Activated CD8-positive, alpha-beta memory T cell treated with anti-CD3 and anti-CD28 coated beads for 36 hours (primary cell): ENCODE measurements around the gene HLCS. TPM values are rescaled to one million over a fixed set of nuclear protein-coding genes. Genes with fewer than 3 reads are reported as not detected.

Experiments used
- CTCF ChIA-PET: fragments of 350-600 bp; sonication (Branson Sonifier 250); formaldehyde crosslinking; loops from one replicate; lab custom pipeline; 2021; ENCODE audit warnings: antibody characterized with exemption; lab: Charles Lee
- POLR2A ChIA-PET: fragments of 350-600 bp; sonication (Branson Sonifier 250); formaldehyde crosslinking; loops from one replicate; lab custom pipeline; 2021; ENCODE audit warnings: antibody characterized with exemption; lab: Charles Lee
- total RNA-seq, 2 experiments: library from RNA; stranded (reverse); gene quantifications; one replicate each; pipeline ENCODE4 v1.2.3, GENCODE V29; 2021

The HLCS gene
- total RNA-seq, 2 experiments from 2014 or later = 14.7 to 14.8 TPM

DNA sequence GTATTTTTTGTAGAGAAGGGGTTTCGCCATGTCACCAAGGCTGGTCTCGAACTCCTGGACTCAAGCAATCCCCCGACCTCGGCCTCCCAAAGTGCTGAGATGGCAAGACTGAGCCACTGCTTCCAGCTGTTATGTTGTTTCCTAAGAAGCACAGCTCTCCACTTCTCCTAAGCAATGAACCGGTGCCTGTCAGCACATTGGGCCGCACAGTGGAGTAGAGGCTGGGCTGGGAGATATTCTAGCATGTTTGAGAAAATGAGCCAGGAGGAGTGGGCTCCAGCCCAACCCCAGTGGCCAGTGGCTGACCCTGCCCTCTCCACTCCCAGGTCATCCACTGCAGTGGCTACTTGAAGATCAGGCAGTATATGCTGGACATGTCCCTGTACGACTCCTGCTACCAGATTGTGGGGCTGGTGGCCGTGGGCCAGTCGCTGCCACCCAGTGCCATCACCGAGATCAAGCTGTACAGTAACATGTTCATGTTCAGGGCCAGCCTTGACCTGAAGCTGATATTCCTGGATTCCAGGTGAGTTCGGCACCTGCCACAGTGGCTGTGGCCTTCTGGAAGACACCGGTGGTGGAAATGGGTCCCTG is 240.6 kb downstream of the HLCS start:
- CTCF ChIA-PET = no interaction called here
- POLR2A ChIA-PET = no interaction called here

DNA sequence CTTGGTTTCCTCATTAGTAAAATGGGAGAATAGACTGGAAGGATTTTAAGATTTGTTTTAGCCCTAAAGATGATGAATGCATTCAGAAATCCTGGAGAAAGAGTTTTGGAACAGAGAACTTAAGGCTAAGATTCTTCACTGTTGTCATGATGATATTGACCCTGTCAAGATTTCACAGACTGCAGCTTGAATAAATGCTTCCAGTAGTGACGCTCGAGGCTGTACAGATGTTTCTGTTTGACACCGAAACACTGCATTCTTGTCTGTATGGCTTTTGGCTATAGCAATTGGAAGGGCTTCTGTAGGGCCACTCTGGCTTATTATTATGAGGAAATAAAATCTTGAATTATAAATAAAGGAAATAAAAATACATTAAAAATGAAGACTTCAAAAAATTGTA is 241.8 kb downstream of the HLCS start:
- POLR2A ChIA-PET = no interaction called here
- CTCF ChIA-PET = no interaction called here

DNA sequence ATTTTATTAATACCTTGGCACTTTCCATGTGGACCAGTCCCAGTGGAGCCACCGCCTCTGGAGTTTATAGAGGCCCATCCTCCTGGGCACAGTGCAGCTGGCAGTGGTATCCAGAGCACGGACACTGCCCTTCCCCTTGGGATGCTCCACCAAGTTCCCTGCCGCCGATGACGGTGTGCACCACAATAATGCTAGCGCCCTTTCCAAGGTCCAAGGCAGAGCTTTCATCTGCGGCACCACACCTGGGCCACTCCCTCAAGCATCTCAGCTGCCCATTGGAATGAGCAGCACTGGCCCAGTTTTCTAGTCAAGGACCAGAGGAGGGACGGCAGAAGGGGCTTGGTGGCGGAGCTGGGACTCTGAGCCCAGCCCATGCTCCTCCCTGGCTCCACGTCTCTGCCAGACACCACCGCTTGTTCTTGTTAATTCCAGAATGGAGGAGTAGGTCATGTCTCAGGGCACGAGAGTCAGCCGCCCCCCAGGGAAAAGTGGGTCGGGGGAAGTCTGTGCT is 243.0 kb downstream of the HLCS start:
- CTCF ChIA-PET = no interaction called here
- POLR2A ChIA-PET = no interaction called here

DNA sequence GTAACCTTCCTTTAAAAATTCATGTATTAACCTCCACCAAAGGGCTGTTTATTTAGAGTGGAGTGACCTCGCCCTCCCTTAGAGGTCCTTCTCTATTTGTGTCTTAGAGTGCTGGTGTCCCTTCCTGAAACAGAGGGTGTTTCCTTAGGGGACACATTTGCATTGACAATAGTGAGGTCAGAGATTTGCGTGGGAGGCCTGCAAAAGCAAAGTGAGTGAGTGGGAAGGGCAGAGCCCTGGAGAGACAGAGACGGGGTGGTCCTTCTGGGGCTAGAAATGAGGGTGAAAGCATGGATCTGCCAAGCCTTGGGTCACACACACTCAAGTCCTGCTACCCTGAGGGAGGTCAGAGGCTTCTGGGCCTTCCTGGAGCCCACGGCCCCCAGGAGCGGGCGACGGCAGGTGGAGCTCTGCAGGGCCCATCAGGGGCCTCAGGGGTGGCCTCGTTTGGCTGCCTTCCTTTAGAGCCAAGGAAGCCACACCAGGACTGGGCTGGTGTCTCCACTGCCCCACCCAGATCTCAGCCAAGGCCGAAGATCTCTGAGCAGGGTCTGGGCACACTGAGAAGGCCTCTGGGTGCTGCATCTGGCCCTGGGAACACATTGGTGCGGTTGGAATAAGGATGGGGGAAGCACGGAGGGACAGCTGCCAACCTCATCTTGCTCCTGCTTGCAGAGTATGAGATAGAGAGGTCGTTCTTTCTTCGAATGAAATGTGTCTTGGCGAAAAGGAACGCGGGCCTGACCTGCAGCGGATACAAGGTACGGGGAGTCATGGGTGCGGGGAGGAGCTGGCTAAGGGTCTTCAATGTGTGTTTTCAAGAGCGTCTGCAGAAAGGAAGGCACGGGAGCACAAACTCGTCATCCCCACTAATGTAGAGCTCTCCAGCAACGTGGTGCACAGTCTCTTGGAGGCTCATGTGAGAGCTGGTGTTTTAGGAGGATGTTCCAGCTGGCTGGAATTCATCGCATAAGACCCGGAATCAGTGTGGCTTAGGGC is 243.8 kb downstream of the HLCS start:
- CTCF ChIA-PET = no interaction called here
- POLR2A ChIA-PET = no interaction called here

DNA sequence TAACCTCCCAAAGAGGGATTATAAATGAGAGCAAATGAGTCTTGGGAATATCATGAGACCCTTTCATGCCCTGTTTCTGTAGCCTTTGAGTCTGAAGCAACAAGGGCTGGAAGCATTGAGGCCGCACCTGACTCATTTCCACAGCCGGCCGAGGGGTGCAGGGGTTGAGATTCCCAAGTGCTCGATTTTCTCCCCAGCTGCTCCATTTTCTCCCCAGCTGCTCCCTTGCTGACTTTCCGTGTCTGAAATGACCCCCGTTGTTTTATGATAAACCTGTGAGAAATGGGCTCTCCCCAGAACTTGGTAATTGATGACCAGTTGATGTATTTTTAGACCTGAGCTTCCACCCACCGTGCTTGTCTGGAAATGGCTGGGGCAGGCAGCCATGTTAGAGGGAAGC is 244.7 kb downstream of the HLCS start:
- ChIA-PET CTCF (no interaction called here), POLR2A (no interaction called here)

DNA sequence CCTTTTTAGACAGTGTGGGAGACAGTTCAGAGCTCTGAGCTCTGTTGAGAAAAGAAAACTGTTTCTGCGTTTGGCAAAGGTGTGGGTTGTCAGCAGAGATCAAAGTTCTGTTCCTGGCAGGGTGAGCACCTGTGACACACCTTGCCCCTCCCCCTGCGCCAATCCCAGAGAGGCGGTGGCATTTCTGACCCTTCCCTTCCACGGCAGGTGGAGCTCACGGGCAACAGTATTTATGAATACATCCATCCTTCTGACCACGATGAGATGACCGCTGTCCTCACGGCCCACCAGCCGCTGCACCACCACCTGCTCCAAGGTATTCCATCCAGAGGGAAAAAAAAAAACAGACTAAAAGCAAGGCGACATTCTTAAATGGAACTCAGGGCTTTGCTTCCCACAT is 246.9 kb downstream of the HLCS start:
- ChIA-PET POLR2A (no interaction called here), CTCF (no interaction called here)

DNA sequence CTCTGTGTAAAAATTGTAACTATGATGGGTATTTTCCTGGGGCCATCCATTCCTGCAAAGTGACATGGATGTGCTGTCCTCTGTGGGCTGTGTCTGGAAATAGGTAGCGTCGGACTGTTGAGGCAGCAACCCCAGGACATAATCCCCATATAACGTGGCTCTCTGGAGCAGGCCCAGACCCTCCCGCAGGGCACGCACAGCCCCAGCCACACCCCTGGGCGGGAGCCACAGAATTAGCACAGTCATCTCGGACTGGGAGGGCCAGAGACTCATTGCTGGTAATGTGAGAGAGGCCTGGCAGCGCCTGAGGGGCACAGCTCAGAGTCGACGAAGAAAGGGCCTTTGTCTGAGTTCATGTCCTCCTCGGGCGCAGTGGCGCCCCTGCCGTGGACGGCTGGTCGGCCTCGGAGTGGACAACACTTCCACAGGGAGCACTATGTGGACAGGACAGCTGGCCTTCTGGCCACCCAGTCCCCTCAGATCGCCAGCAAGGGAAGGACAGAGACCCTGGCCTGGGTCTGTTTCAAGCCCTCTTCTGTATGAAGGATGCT is 247.4 kb downstream of the HLCS start:
- CTCF ChIA-PET = no interaction called here

DNA sequence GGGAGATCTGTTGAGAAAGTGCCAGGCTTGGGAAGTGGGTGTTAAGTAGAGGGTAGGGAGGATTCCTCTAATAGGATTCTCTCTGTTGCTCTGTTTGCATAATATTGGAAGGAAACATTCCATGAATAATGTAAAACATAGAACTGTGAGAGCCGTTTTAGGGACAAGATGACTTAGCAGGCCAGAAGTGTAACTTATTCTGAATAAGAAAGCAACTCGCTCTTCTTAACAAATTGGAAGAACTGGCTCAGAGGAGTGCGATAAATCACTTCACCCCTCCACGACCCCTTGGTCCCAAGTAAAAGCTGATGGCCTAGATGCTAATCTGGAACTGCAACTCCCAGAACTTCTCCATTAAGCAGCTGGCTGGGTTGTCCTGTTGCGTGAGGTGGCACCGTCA is 248.5 kb downstream of the HLCS start:
- ChIA-PET POLR2A (no interaction called here), CTCF (no interaction called here)

More for the DNA sequence above, 247.4 kb downstream of the HLCS start:
- POLR2A ChIA-PET = interaction anchor here (0.6 kb wide), 1 partner anchor 10 kb away, joined by 4 read pairs; no protein-coding TSS in a partner anchor

DNA sequence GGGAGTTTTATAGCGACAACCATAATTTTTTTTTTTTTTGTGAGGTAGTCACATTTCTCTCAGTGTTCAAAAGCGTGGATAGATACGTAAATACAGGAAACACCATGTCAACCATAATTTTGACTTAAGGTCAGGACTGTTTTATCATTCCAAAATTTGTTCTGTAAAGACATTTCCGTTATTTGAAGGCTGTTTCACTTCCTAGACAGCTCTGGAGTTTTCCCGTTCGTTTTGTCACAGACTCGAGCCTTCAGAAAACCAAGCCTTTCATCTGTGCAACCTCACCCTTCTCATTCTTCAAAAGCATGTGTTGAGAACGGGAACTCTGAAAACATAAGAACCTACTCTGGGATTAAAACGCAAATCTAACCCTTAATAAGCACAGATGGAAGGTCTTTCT is 249.6 kb downstream of the HLCS start:
- ChIA-PET POLR2A (no interaction called here), CTCF (no interaction called here)

DNA sequence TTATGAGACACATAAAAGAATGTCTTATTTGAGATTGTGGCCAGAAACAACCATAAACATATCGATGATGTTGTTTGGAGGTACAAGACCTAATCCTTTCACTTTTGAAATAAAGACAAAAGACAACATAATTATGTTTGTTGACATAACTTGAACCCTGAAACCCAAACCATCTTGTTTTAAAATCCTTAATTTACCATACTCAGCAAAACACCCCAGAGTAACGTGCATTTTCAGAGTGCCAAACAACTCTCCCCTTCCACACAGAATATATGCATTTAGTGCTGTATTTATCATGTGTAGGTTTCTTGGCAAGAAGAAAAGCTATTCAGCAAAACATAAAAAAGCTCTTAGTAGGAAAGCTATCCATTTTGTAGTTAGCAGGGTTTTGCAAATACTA is 250.1 kb downstream of the HLCS start:
- ChIA-PET CTCF (no interaction called here), POLR2A (no interaction called here)

DNA sequence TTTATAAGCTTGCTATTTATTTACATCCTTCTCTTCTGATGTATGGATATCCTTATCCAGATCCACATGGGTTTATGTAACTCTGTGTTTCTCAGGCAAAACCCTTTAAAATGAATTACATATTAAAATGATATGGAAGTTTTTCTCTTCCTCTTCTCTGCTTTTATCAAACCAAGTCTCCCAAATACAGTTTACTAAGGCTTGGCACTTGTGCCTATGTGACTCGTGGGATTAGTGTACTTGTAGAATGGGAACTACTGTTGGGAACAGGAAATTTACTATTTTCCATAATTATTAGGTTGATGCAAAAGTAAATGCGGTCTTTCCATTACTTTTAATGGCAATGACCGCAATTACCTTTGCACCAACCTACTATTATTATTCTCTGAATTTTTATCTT is 252.7 kb downstream of the HLCS start:
- ChIA-PET POLR2A (no interaction called here), CTCF (no interaction called here)

DNA sequence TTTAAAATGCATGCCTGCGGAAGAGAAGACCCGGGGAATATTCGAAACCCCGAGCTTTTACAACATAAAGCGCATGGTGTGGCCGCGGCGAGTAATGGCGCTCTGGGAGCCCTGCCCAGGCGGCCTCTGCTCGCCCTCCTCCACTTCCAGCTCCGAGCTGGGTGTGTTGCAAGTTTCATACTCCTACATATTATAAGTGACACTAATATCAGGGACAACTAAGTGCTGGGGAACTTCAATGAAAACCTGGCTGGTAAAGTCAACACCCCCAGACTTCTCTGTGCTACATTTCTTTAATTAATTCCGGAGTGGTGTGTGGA is 255.8 kb downstream of the HLCS start:
- POLR2A ChIA-PET = no interaction called here
- CTCF ChIA-PET = interaction anchor here (0.6 to 1.3 kb wide), 2 partner anchors 9 to 60 kb away, joined by 3 read pairs; no protein-coding TSS in a partner anchor

DNA sequence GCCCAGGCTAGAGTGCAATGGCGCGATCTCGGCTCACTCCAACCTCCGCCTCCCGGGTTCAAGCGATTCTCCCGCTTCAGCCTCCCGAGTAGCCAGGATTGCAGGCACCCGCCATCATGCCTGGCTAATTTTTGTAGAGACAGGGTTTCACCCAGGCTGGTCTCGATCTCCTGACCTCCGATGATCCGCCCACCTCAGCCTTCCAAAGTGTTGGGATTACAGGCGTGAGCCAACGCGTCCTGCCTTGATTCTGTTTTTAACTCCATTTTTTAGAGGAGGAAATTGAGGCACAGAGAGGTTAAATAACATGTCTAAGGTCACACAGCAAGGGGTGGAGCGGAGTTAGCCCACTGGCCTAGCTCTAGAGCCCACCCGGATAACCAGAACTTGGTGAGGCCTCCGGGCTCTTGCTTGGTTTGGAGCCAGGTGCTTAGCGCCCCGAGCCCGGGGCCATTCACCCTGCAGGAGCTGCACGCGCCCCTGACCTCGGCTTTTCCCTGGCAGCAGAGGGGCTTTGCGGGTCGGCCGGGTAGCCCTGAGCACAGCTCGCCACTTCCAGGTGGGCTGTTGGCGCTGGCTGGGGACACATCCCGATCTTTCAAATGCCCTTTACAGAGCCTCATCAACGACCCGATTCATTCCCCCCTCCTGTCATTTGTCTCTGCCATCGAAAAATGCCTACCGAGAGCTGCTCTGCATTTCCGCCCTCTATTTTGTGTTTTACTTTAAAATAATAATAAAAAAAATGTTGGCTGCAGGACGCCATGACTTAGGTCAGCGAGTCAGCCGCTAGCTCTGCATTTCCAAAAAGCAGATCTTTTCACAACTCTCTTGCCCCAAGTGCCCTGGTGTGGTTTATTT is 256.4 kb downstream of the HLCS start:
- POLR2A ChIA-PET = no interaction called here
- CTCF ChIA-PET = interaction anchor here (0.6 to 1.3 kb wide), 2 partner anchors 8 to 60 kb away, joined by 3 read pairs; no protein-coding TSS in a partner anchor

DNA sequence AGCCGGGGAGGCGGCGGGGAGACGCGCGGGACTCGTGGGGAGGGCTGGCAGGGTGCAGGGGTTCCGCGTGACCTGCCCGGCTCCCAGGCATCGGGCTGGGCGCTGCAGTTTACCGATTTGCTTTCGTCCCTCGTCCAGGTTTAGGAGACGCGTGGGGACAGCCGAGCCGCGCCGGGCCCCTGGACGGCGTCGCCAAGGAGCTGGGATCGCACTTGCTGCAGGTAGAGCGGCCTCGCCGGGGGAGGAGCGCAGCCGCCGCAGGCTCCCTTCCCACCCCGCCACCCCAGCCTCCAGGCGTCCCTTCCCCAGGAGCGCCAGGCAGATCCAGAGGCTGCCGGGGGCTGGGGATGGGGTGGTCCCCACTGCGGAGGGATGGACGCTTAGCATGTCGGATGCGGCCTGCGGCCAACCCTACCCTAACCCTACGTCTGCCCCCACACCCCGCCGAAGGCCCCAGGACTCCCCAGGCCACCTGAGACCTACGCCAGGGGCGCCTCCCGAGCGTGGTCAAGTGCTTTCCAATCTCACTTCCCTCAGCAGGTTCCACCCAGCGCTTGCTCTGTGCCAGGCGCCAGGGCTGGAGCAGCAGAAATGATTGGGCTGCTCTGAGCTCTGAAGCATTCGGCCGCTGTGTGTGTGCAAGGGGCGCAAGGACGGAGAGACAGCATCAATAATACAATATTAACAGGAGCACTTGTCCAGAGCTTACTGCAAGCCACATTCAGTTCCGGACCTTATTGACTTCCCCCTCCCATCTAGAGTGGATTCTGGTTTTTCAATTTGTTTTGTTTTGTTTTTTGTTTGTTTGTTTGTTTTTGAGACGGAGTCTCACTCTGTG is 257.2 kb downstream of the HLCS start:
- CTCF ChIA-PET = no interaction called here
- POLR2A ChIA-PET = no interaction called here

DNA sequence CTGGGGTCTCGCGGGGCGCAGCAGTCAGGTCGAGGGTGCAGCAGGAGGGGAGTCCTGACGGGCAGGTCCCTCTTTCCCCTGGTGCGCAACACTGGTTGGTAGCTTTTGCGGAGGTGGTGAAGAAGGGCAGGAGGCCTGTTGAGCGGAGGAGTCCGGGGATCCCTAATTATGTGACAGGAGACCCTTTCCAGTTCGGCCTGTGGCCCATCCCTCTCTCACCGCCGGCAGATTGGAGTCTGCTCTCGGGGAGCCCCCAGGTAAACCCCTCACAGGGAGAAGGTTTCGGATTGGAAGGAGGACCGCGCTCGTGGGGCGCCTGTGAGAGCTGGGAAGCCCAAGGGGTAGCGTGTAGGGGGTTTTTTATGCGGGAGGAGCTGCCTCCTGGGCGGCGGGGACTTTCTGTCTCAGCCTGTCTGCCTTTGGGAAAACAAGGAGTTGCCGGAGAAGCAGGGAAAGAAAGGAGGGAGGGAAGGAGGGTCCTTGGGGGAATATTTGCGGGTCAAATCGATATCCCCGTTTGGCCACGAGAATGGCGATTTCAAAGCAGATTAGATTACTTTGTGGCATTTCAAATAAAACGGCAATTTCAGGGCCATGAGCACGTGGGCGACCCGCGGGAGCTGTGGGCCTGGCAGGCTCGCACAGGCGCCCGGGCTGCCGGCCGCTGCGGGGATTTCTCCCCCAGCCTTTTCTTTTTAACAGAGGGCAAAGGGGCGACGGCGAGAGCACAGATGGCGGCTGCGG is 258.0 kb downstream of the HLCS start:
- CTCF ChIA-PET = no interaction called here
- POLR2A ChIA-PET = no interaction called here

DNA sequence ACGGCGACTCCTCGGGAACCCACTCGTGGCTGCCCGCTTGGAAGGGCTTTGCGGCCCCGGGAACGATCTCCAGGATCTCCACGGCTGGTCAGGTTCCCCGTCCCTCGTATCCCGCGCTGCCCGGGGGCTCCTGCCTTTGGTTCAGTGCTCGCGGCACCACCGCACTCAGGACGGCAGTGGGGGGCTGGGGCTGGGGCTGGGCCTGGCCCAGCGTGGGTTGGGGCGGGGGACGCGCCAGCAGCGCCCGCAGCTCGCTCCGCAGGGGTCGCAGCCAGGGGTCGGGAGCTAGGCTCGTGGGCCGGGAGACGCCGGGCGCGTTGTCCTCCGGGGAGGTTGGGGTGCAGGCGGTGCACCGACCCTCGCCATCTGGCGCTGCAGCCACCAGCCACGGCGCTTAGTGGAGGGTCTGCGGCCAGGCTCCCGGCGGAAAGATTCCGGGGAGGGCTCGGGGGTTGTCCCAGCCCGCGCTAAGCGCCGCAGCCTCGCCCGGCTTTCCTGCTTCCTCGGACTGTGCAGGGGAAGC is 258.6 kb downstream of the HLCS start:
- ChIA-PET POLR2A (no interaction called here), CTCF (no interaction called here)

DNA sequence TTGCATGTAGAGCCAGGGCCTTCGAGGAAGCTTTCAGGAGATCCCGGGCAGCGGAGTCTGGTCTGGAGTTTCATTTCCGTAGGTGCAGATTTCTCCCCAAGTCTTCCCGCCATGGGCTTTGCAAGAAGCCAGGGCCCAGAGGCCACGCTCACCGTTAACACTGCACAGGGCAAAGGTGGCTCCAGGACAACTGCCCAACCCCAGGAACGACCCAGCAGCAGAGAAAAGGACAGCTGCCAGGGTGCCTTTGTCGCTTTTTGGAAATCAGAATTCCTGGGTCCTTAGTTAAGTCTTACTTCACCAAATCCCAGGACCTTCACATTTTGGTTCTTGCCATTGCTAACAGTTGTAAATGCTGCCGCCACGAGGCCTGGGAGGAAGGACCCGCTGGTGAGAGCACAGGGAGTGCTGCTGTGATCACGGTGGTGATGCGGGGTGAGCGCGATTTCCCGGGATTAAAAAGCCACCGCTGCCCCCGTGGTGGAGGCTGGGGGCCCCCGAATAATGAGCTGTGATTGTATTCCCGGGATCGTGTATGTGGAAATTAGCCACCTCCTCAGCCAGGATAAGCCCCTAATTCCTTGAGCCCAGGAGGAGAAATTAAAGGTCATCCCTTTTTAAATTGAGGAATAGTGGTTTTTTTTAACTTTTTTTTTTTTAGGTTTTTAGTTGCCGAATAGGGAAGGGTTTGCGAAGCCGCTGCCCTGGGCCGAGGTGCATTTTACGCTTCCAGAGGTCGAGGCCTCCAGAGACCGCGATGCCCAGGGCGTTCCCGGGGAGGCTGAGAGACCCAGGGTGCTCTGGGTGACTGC is 259.3 kb downstream of the HLCS start:
- ChIA-PET POLR2A (no interaction called here), CTCF (no interaction called here)
